AG04449 (cell line): Measurements from ENCODE around the gene MGAT5.

Experiments
- CTCF ChIA-PET: fragments of 350-600 bp; formaldehyde crosslinking; extraction: SDS; loops from one replicate; lab custom pipeline; 2021; ENCODE audit warnings: antibody characterized with exemption; lab: Yijun Ruan, JAX
- POLR2A ChIA-PET: fragments of 400-600, 350-600 bp; formaldehyde crosslinking; extraction: SDS; loops from one replicate; lab custom pipeline; 2020; ENCODE audit warnings: antibody characterized with exemption, inconsistent platforms; lab: Yijun Ruan, JAX
- DNase-seq: peaks from one replicate; pipeline ENCODE4 v3.0.0-alpha.2; 2010; ENCODE audit warnings: low read depth, low spot score
- H3K4me3 ChIP-seq: 2 replicates; pipeline ENCODE4 v1.5.1; 2011; ENCODE audit warnings: low read depth, mild to moderate bottlenecking, control low read depth, low read length
- TF ChIP-seq, protein P1 (sequence below): IDR thresholded peaks from one replicate; pipeline ENCODE4 v1.5.1; 2011; ENCODE audit warnings: mild to moderate bottlenecking, moderate library complexity, low read length, control low read depth, inconsistent platforms; ENCODE audit not compliant: insufficient read depth; ENCODE audit errors: missing control alignments

The MGAT5 gene, protein sequence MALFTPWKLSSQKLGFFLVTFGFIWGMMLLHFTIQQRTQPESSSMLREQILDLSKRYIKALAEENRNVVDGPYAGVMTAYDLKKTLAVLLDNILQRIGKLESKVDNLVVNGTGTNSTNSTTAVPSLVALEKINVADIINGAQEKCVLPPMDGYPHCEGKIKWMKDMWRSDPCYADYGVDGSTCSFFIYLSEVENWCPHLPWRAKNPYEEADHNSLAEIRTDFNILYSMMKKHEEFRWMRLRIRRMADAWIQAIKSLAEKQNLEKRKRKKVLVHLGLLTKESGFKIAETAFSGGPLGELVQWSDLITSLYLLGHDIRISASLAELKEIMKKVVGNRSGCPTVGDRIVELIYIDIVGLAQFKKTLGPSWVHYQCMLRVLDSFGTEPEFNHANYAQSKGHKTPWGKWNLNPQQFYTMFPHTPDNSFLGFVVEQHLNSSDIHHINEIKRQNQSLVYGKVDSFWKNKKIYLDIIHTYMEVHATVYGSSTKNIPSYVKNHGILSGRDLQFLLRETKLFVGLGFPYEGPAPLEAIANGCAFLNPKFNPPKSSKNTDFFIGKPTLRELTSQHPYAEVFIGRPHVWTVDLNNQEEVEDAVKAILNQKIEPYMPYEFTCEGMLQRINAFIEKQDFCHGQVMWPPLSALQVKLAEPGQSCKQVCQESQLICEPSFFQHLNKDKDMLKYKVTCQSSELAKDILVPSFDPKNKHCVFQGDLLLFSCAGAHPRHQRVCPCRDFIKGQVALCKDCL

DNA sequence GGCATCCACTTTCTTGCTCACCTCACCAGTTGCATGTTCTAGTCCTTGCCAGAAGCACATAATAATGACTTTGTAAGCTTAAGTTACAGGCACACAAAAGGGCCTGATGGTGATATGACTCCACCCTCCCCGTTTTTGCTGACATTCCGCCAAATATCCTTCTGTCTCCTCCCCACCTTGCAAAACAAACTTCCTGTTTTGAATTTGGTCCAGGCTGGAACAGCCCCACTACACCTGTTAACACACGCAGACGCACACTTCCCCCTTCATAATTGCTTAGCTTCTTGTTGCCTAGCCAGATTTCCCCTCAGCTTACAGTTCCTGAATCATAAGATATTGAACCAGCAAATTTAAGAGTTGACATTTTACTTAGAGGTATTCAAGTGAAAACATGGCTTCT lies at the start of gene MGAT5:
TSS of gene MGAT5 (plus strand) at position 269 of the 400 bp plus-strand sequence. CDS start 332 bp downstream, outside the sequence.
- CTCF ChIA-PET, result interaction anchor here (1.1 to 5.7 kb wide), 6 partner anchors 8 to 367 kb away, joined by 3 to 73 read pairs (median 8); no protein-coding TSS in a partner anchor
- H3K4me3 ChIP-seq, result no peak within 1 kb of the TSS
- TF ChIP-seq, protein P1, sequence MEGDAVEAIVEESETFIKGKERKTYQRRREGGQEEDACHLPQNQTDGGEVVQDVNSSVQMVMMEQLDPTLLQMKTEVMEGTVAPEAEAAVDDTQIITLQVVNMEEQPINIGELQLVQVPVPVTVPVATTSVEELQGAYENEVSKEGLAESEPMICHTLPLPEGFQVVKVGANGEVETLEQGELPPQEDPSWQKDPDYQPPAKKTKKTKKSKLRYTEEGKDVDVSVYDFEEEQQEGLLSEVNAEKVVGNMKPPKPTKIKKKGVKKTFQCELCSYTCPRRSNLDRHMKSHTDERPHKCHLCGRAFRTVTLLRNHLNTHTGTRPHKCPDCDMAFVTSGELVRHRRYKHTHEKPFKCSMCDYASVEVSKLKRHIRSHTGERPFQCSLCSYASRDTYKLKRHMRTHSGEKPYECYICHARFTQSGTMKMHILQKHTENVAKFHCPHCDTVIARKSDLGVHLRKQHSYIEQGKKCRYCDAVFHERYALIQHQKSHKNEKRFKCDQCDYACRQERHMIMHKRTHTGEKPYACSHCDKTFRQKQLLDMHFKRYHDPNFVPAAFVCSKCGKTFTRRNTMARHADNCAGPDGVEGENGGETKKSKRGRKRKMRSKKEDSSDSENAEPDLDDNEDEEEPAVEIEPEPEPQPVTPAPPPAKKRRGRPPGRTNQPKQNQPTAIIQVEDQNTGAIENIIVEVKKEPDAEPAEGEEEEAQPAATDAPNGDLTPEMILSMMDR, result no peak
- DNase-seq, result no peak
- POLR2A ChIA-PET, result no interaction called here

DNA sequence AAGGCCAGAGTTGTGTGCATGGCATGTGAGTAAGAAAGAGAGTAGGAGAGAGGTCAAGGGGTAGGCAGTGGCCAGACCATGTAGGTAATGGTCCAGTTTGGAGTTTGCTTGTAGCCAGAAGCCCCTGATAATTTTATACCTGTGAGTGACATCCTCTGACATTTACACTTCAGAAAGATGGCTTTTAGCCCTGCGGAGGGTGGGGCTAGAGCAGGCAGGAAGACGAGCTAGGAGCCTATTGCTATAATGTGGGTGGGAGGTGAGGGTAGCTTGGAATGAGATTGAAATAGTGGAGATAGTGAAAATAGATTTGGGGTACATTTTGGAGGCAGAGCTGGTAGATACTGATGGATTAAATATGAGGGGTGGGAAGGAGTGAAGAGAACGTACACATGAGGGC lies 48.8 kb upstream of the MGAT5 start:
- ChIA-PET POLR2A (interaction anchor here (1.7 kb wide), 1 partner anchor 85 kb away, joined by 4 read pairs; no protein-coding TSS in a partner anchor), CTCF (interaction anchor here (1.0 to 12.6 kb wide), 9 partner anchors 7 to 320 kb away, joined by 3 to 168 read pairs (median 14); no protein-coding TSS in a partner anchor)
- TF ChIP-seq, protein P1, result no peak
- no peak overlapping the region for H3K4me3 ChIP-seq
- DNase-seq, result no peak

DNA sequence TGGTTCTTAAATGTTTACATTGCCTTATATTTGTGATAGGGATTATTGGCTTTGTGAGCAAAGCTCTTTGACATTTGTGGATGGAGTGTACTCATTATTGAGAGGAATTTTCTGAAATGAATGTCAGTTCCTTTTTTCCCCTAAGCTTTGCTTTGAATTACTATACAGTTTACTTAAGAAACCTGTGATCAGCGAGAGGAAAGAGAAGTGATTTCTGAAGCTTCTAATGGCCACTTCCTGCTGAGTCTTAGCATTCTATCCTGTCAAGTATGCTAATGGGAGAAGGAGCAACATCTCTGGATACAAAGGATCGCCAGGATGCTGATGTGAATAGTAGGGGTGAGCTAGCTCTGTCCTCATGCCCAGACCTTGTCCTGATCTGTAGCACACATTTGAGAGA lies 47.8 kb upstream of the MGAT5 start:
- CTCF ChIA-PET, result interaction anchor here (0.8 to 12.6 kb wide), 14 partner anchors 8 to 321 kb away, joined by 3 to 168 read pairs (median 6); no protein-coding TSS in a partner anchor
- POLR2A ChIA-PET, result interaction anchor here (1.7 kb wide), 1 partner anchor 86 kb away, joined by 4 read pairs; no protein-coding TSS in a partner anchor

DNA sequence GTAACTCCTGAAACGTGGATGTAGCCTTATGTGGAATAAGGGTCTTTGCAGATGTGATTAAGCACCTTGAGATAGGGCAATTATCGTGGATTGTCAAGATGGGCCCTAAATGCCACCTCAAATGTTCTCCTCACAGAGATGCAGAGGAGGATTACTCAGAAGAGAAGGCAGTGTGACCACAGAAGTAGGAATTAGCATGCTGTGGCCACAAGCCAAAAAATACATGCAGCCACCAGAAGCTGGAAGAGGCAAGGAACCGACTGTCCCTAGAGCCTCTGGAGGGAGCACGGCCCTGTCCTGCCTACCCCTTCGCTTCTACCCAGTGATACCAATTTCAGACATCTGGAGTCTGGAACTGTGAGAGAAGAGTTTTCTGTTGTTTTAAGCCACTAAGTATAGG lies 47.3 kb upstream of the MGAT5 start:
- TF ChIP-seq, protein P1, result no peak
- CTCF ChIA-PET, result interaction anchor here (0.6 to 12.6 kb wide), 20 partner anchors 9 to 322 kb away, joined by 3 to 168 read pairs (median 6); no protein-coding TSS in a partner anchor
- no peak for DNase-seq
- POLR2A ChIA-PET, result interaction anchor here (1.7 kb wide), 1 partner anchor 87 kb away, joined by 4 read pairs; no protein-coding TSS in a partner anchor
- H3K4me3 ChIP-seq, result no peak overlapping the region

More for the DNA sequence above, 47.8 kb upstream of the MGAT5 start:
- no peak for DNase-seq
- TF ChIP-seq, protein P1, result no peak
- no peak overlapping the region for H3K4me3 ChIP-seq

DNA sequence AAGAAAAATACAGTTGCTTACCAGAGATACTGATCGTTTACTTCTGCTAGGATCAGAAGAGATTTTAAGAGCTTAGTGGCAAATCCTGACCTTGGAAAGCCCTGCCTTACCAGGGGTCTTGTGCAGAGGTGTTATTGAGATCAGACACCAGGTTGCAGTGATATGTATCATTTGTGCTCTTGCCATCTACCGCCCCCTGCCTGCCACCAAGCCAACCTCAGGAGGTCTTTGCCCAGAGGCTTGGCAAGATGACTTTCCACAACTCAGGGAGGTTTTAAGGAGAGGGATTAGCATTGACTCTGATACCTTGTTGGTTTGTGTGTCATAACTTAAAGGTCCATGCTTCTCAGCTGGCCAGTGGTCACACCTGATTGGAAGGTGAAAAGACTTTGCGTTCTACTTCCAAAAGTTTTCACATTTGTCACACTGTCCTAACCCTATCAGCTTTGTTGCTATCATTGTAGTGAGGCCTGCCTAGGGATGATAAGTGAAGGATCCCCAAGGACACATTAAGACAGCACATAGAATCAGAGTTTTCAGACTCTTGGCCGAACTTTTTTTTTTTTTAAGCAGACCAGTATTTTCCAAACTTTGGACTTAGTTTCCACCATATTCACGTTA lies 46.2 kb upstream of the MGAT5 start:
- POLR2A ChIA-PET, result interaction anchor here (0.7 kb wide), 1 partner anchor 41 kb away, joined by 3 read pairs; no protein-coding TSS in a partner anchor
- TF ChIP-seq, protein P1, result peak; percentile 61
- CTCF ChIA-PET, result interaction anchor here (0.7 to 12.6 kb wide), 27 partner anchors 10 to 323 kb away, joined by 3 to 168 read pairs (median 5); no protein-coding TSS in a partner anchor
- no peak overlapping the region for H3K4me3 ChIP-seq
- no peak for DNase-seq
